ENCODE results near the gene TRPM4.

TRPM4 gene

GRCh38 chr19:49113762-49114629 lies 43.6 kb upstream of the TRPM4 start, which contains the start of gene LIN7B (continued):
- TF ChIP-seq ZNF398 (tag by site-specific recombination; IDR thresholded peaks at IDR 0.05) (0 out of 2 replicates have a peak, but pooled peaks have one; percentile 27), ZSCAN23 (tag by site-specific recombination; IDR thresholded peaks at IDR 0.05) (no peak), ZNF169 (tag by site-specific recombination; IDR thresholded peaks at IDR 0.05) (no peak), SCRT2 (tag by site-specific recombination; IDR thresholded peaks at IDR 0.05) (peak; percentile 79), ZNF624 (tag by site-specific recombination; IDR thresholded peaks at IDR 0.05) (no peak), ZNF350 (tag by site-specific recombination; IDR thresholded peaks at IDR 0.05) (no peak), ZNF658 (tag by site-specific recombination; IDR thresholded peaks at IDR 0.05) (no peak), ZNF692 (tag by site-specific recombination; IDR thresholded peaks at IDR 0.05) (peak; percentile 68), AEBP2 (tag by site-specific recombination; IDR thresholded peaks at IDR 0.05; ENCODE audit: borderline replicate concordance) (no peak), ZNF830 (tag by site-specific recombination; IDR thresholded peaks at IDR 0.05; ENCODE audit: low read depth) (no peak), ZNF558 (tag by site-specific recombination; IDR thresholded peaks at IDR 0.05) (no peak), ZNF777 (tag by site-specific recombination; IDR thresholded peaks at IDR 0.05; ENCODE audit: borderline replicate concordance) (no peak), ZBTB48 (tag by site-specific recombination; IDR thresholded peaks at IDR 0.05) (no peak), MYNN (tag by site-specific recombination; IDR thresholded peaks at IDR 0.05; ENCODE audit: borderline replicate concordance) (no peak), ZBTB44 (tag by site-specific recombination; IDR thresholded peaks at IDR 0.05) (peak; percentile 42; the same call in 1 of the 2 replicates), ZFP3 (tag by site-specific recombination; IDR thresholded peaks at IDR 0.05; ENCODE audit: low read depth) (no peak), ZNF223 (tag by site-specific recombination; IDR thresholded peaks at IDR 0.05) (no peak), PRDM4 (tag by site-specific recombination; IDR thresholded peaks at IDR 0.05) (peak; percentile 39; the same call in 1 of the 2 replicates), ZBTB20 (tag by site-specific recombination; IDR thresholded peaks at IDR 0.05) (no peak; the same call in 1 of the 2 replicates), ZNF248 (tag by site-specific recombination; IDR thresholded peaks at IDR 0.05) (no peak), TCF7L2 (IDR thresholded peaks at IDR 0.05; ENCODE audit: borderline replicate concordance, low read depth, low read length) (no peak), ZNF266 (tag by site-specific recombination; IDR thresholded peaks at IDR 0.05; ENCODE audit: low read depth) (no peak)
- TF ChIP-seq, protein P1, sequence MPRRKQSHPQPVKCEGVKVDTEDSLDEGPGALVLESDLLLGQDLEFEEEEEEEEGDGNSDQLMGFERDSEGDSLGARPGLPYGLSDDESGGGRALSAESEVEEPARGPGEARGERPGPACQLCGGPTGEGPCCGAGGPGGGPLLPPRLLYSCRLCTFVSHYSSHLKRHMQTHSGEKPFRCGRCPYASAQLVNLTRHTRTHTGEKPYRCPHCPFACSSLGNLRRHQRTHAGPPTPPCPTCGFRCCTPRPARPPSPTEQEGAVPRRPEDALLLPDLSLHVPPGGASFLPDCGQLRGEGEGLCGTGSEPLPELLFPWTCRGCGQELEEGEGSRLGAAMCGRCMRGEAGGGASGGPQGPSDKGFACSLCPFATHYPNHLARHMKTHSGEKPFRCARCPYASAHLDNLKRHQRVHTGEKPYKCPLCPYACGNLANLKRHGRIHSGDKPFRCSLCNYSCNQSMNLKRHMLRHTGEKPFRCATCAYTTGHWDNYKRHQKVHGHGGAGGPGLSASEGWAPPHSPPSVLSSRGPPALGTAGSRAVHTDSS (tag by site-specific recombination; IDR thresholded peaks at IDR 0.05), result no peak
- TF ChIP-seq, protein P2, sequence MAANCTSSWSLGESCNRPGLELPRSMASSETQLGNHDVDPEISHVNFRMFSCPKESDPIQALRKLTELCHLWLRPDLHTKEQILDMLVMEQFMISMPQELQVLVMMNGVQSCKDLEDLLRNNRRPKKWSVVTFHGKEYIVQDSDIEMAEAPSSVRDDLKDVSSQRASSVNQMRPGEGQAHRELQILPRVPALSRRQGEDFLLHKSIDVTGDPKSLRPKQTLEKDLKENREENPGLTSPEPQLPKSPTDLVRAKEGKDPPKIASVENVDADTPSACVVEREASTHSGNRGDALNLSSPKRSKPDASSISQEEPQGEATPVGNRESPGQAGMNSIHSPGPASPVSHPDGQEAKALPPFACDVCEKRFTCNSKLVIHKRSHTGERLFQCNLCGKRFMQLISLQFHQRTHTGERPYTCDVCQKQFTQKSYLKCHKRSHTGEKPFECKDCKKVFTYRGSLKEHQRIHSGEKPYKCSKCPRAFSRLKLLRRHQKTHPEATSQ (tag by site-specific recombination; IDR thresholded peaks at IDR 0.05), result no peak

Data from HEK293 (cell line).